Measurements from ENCODE around the gene SMOC2.

SMOC2 gene

DNA sequence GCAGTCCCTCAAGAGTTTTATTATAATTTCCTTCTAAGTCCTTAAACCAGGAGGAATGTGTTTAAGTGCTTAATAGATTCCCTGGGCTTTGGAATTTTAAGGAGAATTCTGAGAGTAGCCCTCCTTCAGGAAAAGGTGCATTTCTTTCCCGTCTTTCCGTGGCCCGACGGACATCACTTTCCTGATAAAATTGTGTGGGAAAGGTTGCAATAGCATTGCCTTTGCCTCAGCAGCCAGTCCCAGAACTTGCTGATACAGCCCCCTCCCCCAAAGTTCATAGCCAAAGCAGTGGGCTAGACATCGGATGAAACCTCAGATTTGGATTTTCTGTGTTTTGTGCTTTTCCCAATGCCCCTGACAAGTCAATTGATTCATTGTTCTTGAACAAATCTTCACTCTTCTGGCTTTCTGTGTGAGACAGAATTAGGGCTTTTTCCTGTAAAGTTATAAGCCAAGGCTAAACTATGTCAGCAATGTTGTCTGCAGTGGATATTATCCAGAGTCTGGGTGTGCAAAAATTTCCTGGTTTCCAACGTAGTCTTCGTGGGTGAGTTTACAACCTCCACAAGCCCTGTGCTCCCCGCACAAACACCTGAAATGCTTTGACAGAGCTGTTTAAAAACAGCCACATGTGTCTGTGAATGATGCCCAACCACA is 1.1 kb upstream of the SMOC2 start:
- in situ Hi-C loops (cut with HindIII; ENCODE audit: low pct_unique_long_range_greater_than_20kb, low sequenced_read_pairs), result no loop called here
- no peak for DNase-seq (ENCODE audit: low read depth in 1 of 2, low spot score in 1 of 2)
- no peak for TF ChIP-seq JUND (IDR thresholded peaks at IDR 0.05; ENCODE audit: low read depth)

DNA sequence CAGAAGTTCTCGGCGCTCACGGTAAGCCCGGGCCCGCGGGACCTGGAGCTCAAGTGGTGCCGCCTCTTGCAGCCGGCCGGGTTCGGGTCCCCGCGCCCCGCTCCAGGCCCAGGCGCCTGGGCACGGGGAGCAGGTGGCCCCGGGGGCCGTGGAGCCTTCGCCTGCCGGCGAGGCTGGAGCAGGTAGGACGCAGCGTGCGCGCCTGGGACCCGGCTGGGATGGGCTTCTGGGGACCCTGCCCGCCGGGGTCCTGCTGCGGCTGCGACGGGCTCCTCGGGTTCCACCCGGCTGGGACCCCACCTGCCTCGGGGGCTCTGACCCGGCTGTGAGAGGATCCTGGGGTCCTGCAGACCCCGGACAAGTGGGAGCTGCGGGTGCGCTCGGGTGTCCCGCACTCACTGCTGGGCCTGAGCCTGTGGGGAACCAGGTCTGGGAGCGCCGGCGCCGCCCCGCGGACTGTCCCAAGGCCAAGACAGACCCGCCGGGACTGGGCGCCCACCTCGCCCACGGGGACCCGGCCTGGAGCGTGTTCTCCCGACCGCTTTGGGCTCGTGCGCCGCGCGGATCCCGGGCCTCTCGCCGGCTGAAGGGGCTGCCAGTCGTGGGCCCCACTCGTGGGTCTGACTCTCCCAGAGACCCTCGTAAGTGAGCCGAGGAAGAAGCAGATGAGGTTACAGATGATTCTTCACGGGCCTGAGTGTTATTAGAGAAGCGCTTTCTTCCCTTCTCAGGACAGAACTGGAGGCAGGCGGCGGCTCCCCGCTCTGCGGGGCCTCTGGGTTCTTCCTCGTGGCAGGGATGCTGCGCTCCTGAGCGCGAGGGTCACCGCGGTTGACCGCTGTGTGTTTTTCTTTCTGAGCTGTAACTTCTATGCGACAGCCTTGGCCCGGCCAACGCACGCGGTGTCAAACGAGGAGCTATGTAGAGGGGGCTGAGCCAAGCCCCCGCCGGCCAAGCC is 729 bp downstream of the SMOC2 start:
- DNase-seq (ENCODE audit: low read depth in 1 of 2, low spot score in 1 of 2), result no peak
- in situ Hi-C loops (cut with HindIII; ENCODE audit: low pct_unique_long_range_greater_than_20kb, low sequenced_read_pairs), result no loop called here

DNA sequence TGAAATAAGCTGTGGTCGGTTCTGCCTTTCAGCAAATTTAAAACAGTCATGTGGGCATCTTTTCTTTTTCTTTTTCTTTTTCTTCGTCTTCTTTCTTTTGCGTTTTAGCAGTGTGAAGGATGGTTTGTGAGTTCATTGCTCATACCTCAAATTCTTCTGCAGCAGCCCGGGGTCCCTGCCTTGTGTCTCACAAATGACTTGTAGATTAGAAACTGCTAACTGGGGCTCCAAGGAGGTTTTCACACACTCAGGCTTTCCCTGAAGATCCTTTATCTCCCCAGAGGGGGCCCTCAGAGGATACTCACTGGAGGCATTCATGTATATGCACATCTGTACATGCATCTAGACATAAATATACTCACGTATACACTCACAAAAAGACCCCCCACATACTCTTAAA is 1.7 kb downstream of the SMOC2 start:
- no peak for DNase-seq (ENCODE audit: low read depth in 1 of 2, low spot score in 1 of 2)
- TF ChIP-seq JUND (IDR thresholded peaks at IDR 0.05; ENCODE audit: low read depth), result no peak
- in situ Hi-C loops (cut with HindIII; ENCODE audit: low pct_unique_long_range_greater_than_20kb, low sequenced_read_pairs), result no loop called here

More for the DNA sequence above, 729 bp downstream of the SMOC2 start:
- no peak for TF ChIP-seq JUND (IDR thresholded peaks at IDR 0.05; ENCODE audit: low read depth)

DNA sequence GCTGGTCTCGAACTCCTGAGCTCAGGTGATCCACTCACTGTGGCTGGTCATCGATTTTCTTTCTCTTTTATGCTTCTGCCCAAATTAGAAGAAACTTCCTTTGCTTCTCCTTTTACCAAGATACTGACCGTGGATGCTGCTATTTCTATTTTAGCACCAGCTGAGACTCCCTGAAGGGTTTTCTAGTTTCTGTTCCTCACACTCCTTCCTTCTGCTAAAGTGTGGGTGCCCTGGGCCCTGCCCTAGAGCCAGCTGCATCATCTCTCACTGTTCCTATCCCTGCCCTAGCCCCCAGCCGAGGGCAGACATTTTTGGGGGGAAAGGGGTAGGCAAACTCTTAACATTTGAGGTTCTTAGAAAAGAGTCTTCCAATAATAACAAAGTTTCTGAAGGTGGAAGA is 6.3 kb downstream of the SMOC2 start:
- in situ Hi-C loops (cut with HindIII; ENCODE audit: low pct_unique_long_range_greater_than_20kb, low sequenced_read_pairs), result no loop called here
- TF ChIP-seq JUND (IDR thresholded peaks at IDR 0.05; ENCODE audit: low read depth), result no peak
- DNase-seq (ENCODE audit: low read depth in 1 of 2, low spot score in 1 of 2), result no peak

DNA sequence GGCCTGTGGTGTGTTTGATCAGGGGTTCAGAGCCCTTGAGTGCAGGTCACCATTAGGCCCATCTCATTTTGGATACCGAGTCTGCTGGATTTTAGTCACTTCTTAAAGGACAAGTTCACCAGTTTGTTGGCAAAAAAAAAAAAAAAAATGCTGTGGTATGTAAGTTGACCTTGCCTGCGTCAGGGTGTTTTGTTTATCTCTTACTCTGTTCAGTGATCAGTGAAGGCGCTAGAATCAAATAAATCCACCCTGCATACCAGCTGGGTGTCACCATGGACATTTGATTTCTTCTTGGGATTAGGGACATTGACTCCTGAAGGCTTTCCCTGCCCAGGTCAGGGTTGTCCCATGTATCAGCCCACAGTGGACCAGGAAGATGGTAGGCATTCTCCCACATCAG is 6.7 kb downstream of the SMOC2 start:
- in situ Hi-C loops (cut with HindIII; ENCODE audit: low pct_unique_long_range_greater_than_20kb, low sequenced_read_pairs), result no loop called here
- no peak for DNase-seq (ENCODE audit: low read depth in 1 of 2, low spot score in 1 of 2)
- no peak for TF ChIP-seq JUND (IDR thresholded peaks at IDR 0.05; ENCODE audit: low read depth)

DNA sequence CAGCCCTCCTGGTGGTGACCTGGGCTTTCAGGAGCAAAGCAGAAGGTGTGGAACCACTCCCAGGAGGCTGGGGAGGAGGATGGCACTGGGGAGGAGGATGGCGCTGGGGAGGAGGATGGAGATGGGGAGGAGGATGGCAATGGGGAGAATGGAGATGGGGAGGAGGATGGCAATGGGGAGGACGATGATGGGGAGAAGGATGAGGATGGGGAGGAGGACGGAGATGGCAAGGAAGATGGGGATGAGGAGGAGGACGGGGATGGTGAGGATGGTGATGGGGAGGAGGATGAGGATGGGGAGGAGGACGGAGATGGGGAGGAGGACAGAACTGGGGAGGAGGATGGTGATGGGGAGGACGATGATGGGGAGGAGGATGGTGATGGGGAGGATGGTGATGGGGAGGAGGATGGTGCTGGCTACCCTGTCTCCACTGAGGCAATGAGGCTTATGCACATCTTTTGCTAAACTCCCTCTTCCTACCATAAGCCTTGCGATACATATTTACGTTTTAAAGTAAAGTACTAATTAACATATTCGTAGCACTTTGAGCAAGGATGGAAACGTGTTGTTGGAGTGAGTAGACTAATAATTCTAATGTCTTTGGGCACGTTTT is 7.4 kb downstream of the SMOC2 start:
- no peak for DNase-seq (ENCODE audit: low read depth in 1 of 2, low spot score in 1 of 2)
- no peak for TF ChIP-seq JUND (IDR thresholded peaks at IDR 0.05; ENCODE audit: low read depth)
- in situ Hi-C loops (cut with HindIII; ENCODE audit: low pct_unique_long_range_greater_than_20kb, low sequenced_read_pairs), result no loop called here

DNA sequence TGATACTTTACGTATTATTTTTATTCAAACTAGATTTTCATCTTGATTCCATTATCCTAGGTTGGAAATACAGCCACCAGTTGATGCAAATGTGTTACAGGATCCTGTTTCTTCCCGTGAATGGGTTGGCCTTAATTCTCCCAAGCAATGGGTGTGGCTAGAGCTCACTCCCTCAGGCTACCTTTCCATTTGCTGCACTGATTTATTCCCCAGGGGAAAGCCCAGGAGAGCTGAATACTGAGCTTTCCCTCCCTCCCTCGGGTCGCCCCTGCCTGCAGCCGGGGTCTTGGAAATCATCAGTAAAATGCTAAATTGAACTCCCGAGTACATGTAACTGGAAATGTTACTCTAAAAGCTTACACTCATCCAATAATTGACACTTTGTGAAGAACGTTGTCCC is 9.9 kb downstream of the SMOC2 start:
- in situ Hi-C loops (cut with HindIII; ENCODE audit: low pct_unique_long_range_greater_than_20kb, low sequenced_read_pairs), result no loop called here
- DNase-seq (ENCODE audit: low read depth in 1 of 2, low spot score in 1 of 2), result no peak

DNA sequence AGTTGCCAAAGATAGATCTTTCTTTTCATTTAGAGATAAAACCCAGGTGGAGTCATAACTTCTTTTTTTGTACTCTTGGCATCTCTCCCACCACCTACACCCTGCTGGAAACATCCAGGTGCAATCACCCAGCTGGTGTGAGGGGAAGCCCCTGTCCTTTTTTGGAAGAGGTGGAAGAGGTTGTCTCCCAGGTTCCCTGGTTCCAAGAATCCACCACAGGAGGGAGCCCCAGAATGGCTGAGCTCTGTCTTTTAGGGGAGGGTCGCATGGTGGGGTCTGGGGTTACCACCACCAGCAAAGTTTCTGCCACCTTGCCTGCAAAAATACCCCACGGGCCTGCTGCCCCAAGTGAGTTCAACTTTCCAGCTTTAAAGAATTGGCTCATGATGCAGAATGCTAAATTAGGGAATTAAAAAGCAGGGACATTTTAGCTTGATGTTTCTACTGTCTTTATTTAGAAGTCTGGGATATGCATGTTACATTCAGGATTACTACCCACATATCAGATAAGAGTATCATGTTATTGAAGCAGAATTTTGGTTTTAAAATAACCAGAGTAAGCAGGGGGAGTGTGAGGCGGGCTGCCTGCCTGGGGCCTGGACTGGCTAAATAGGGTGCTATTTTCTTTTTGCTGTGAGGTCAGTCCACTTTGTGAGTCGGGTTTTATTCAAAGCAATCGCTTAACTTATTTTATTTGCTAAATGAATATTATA is 11.0 kb downstream of the SMOC2 start:
- TF ChIP-seq JUND (IDR thresholded peaks at IDR 0.05; ENCODE audit: low read depth), result no peak
- no peak for DNase-seq (ENCODE audit: low read depth in 1 of 2, low spot score in 1 of 2)
- in situ Hi-C loops (cut with HindIII; ENCODE audit: low pct_unique_long_range_greater_than_20kb, low sequenced_read_pairs), result no loop called here

More for the DNA sequence above, 9.9 kb downstream of the SMOC2 start:
- no peak for TF ChIP-seq JUND (IDR thresholded peaks at IDR 0.05; ENCODE audit: low read depth)

DNA sequence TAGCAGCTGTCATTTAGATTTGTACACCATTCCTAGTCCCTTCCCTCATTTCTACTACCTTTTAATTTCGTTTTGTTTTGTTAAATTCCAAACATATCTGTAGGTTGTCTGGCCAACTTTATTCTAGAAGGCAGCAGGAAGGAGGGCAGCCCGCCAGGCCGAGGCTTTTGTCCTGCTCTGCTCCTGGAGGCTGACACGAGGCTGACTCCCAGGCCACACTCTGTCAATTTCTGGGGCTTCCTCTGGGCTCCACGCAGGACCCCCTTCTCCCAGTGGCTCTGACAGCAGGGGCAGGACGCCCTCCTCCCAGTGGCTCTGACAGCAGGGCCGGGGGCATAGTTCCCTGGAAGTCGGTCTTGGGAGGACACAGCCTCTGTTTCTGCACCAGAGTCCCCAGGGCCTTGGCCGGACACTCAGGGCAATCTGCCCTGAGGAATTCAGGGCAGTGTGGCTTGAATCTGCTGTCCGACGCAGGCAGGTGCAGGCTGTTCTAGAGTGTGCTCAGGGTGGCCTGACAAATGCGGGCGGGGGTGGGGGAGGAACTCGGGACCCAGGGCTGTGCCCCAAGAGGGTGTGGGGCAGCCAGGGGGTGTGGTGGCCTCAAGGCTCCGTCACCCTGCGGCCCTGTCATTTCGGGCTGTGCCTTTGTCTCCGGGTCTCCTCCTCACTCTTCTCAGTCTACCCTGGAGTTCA is 11.8 kb downstream of the SMOC2 start:
- in situ Hi-C loops (cut with HindIII; ENCODE audit: low pct_unique_long_range_greater_than_20kb, low sequenced_read_pairs), result no loop called here
- peak in 1 of 2 experiments; percentile 6 for DNase-seq (ENCODE audit: low read depth in 1 of 2, low spot score in 1 of 2)
- no peak for TF ChIP-seq JUND (IDR thresholded peaks at IDR 0.05; ENCODE audit: low read depth)

DNA sequence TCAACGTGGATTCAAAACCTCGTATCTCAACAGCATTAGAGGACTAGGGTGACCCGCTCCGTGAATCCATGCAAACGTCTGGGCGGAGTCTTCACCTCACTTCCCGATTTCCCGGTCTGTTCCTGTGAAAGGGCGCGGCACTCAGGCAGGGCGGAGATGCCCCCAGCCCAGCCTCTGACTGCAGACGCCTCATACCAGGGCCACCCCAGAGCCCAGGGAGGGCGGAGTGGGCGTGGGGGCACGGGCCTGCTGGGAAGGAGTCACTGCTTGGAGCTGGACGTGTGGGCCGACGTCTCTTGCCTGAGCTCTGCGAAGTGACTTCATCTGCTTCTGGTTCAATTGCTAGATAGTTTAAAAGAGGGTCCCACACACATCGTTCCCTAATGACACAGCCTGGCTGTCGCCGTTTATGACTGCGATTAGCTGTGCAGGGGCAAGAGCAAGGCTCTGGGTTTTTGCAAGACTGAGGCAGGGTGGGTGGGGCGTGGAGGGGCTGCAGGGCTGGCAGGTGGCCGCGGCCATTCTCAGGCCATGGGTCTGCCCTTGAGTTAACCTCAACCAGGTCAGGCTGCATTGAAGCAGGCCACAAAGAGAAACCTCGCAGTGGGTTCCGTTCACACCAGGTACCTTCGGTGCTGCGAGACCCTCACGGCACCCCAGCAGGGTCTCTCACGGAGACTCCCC is 15.0 kb downstream of the SMOC2 start:
- in situ Hi-C loops (cut with HindIII; ENCODE audit: low pct_unique_long_range_greater_than_20kb, low sequenced_read_pairs), result no loop called here
- TF ChIP-seq JUND (IDR thresholded peaks at IDR 0.05; ENCODE audit: low read depth), result no peak

DNA sequence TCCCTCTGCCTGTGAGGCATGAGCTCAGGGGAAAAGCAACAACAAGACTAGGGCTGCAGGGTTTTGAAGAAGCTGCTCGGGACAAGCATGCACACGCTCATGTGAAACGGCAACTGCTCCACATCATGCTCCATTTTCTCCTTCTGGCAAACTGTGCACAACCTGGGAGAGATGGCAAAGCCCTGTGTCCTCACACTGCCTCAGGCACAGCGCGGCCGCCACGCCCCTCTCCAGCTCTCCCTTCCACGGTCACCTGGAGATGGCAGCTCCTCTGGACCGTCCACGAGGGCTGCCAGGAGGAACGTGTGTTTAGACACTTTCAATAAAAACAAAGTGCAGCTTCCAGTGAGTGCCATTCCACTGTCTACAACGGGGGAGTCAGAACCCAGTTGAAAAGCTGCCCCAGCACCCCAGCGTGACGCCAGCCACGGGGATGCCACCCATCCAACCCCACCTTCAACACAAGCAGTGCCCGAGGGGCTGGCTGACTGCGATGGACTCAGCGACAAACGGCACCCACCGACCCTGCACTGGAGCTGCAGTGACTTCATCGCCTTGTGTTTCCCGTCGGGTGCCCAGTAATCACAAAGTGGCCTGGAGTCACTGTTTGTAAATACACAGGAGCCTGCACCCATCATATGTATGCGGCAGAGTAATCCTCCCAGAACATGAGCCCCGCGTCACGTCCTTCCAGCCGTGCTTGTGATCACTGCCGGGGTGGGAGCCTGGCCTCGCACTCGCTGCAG is 16.1 kb downstream of the SMOC2 start:
- in situ Hi-C loops (cut with HindIII; ENCODE audit: low pct_unique_long_range_greater_than_20kb, low sequenced_read_pairs), result no loop called here
- no peak for TF ChIP-seq JUND (IDR thresholded peaks at IDR 0.05; ENCODE audit: low read depth)
- DNase-seq (ENCODE audit: low read depth in 1 of 2, low spot score in 1 of 2), result no peak

More for the DNA sequence above, 15.0 kb downstream of the SMOC2 start:
- DNase-seq (ENCODE audit: low read depth in 1 of 2, low spot score in 1 of 2), result no peak

Measured in T47D (cell line).